Renal pelvis (tissue), 4 donors: ENCODE results near the gene TCEANC. TPM values are rescaled to one million over a fixed set of nuclear protein-coding genes. Genes with fewer than 3 reads are reported as not detected.
A peak's percentile ranks its signal among the peaks of the same experiment; 100 is the strongest.
"Not testable (repeated sequence)": the region's sequence is repeated elsewhere in the genome, so short reads cannot be mapped to it uniquely, and the experiment has no call there.

ENCODE experiments used
- DNase-seq: peaks from one replicate; pipeline ENCODE4 v3.0.0-alpha.2; 2013
- polyA plus RNA-seq, 3 donors: library from polyadenylated mRNA; unstranded; fragments of 120-200 nt; gene quantifications; one replicate each; pipeline ENCODE4 v1.2.1, GENCODE V29; 2013; ENCODE audit not compliant: insufficient read length in 3 of 3

The TCEANC gene
- polyA plus RNA-seq, 3 donors: 4.8 to 7.1 (median 6.0) TPM

GRCh38 chrX:13654116-13654515 lies 1.2 kb downstream of the TCEANC start:
- DNase-seq: no peak

- no peak for DNase-seq
Observed at GRCh38 chrX:13655674-13656073, 2.7 kb downstream of the TCEANC start.

GRCh38 chrX:13658602-13659001 lies 5.7 kb downstream of the TCEANC start:
- DNase-seq: no peak

GRCh38 chrX:13659063-13659462 lies 6.1 kb downstream of the TCEANC start:
- no peak for DNase-seq

- no peak for DNase-seq
Observed at GRCh38 chrX:13661735-13662288, 8.9 kb downstream of the TCEANC start.

GRCh38 chrX:13662355-13662791 lies 9.4 kb downstream of the TCEANC start:
- DNase-seq: no peak

- DNase-seq: no peak
Observed at GRCh38 chrX:13664020-13664419, 11.1 kb downstream of the TCEANC start.

- no peak for DNase-seq
Observed at GRCh38 chrX:13666836-13667235, 13.9 kb downstream of the TCEANC start.

- DNase-seq: no peak
Observed at GRCh38 chrX:13667919-13668318, 15.0 kb downstream of the TCEANC start.

GRCh38 chrX:13669246-13669737 lies 16.4 kb downstream of the TCEANC start:
- DNase-seq: peak; percentile 43

GRCh38 chrX:13669755-13670154 lies 16.8 kb downstream of the TCEANC start:
- DNase-seq: not testable (repeated sequence)

- no peak for DNase-seq
Observed at GRCh38 chrX:13670197-13670596, 17.3 kb downstream of the TCEANC start.

GRCh38 chrX:13673016-13673415 lies 20.1 kb downstream of the TCEANC start:
- DNase-seq: no peak

GRCh38 chrX:13676885-13677284 lies 23.9 kb downstream of the TCEANC start:
- DNase-seq: no peak

GRCh38 chrX:13679700-13680099 lies 26.8 kb downstream of the TCEANC start:
- DNase-seq: not testable (repeated sequence)

GRCh38 chrX:13681595-13681994 lies 28.7 kb downstream of the TCEANC start:
- no peak for DNase-seq

GRCh38 chrX:13684361-13684760 lies 31.4 kb downstream of the TCEANC start:
- no peak for DNase-seq

- no peak for DNase-seq
Observed at GRCh38 chrX:13685126-13685763, 32.3 kb downstream of the TCEANC start.

- DNase-seq: no peak
Observed at GRCh38 chrX:13687203-13687602, 34.3 kb downstream of the TCEANC start.

- no peak for DNase-seq
Observed at GRCh38 chrX:13688384-13688957, 35.5 kb downstream of the TCEANC start.

- DNase-seq: peak; percentile 79
Observed at GRCh38 chrX:13688958-13689740, 36.2 kb downstream of the TCEANC start, which contains the start of gene RAB9A. TSS of gene RAB9A (plus strand) at chrX:13689128. CDS start at chrX:13708747, 19,619 bp downstream.

- DNase-seq: peak; percentile 19
Observed at GRCh38 chrX:13689741-13690211, 36.8 kb downstream of the TCEANC start.
